HepG2 (cell line): Measurements from ENCODE around the gene EIF1. TPM values are rescaled to one million over a fixed set of nuclear protein-coding genes. Genes with fewer than 3 reads are reported as not detected.

ENCODE experiments used
- E2F2 ChIP-seq: sonication (generic); formaldehyde crosslinking; IDR thresholded peaks from 2 replicates; pipeline ENCODE4 v1.4.0; 2020; ENCODE audit warnings: missing genetic modification reagents, borderline replicate concordance
- ETS1 ChIP-seq: sonication (generic); formaldehyde crosslinking; IDR thresholded peaks from 2 replicates; pipeline ENCODE4 v1.4.0; 2020; ENCODE audit warnings: missing genetic modification reagents
- KLF16 ChIP-seq, 2 experiments: sonication (generic) in 1 of 2; formaldehyde crosslinking in 1 of 2; IDR thresholded peaks; 2 replicates each; pipeline versions ENCODE4 v1.6.1 to v1.8.0; 2016 to 2023; ENCODE audit warnings: missing genetic modification reagents in 2 of 2, missing compliant biosample characterization in 1 of 2
- MED8 ChIP-seq: sonication (generic); formaldehyde crosslinking; IDR thresholded peaks from 2 replicates; pipeline ENCODE4 v1.8.1; 2023; ENCODE audit warnings: mild to moderate bottlenecking, missing genetic modification reagents; ENCODE audit not compliant: insufficient replicate concordance
- POLR2AphosphoS2 ChIP-seq: IDR thresholded peaks from 2 replicates; pipeline ENCODE4 v1.6.1; 2011; ENCODE audit warnings: low read depth, low read length, improper control_type of control experiment
- POLR2AphosphoS5 ChIP-seq: IDR thresholded peaks from 2 replicates; pipeline ENCODE4 v1.6.1; 2012; ENCODE audit warnings: low read depth, low read length
- POLR2G ChIP-seq: fragments of 200-400 bp; formaldehyde crosslinking; IDR thresholded peaks from 2 replicates; pipeline ENCODE4 v1.6.1; 2018; ENCODE audit warnings: mild to moderate bottlenecking, low read depth, low read length, moderate library complexity
- UBTF ChIP-seq: sonication (generic); formaldehyde crosslinking; IDR thresholded peaks from 2 replicates; pipeline ENCODE4 v1.4.0; 2020; ENCODE audit warnings: mild to moderate bottlenecking, missing genetic modification reagents
- ZEB1 ChIP-seq: IDR thresholded peaks from 2 replicates; pipeline ENCODE4 v1.6.1; 2012; ENCODE audit warnings: mild to moderate bottlenecking, low read depth, inconsistent platforms; ENCODE audit not compliant: insufficient replicate concordance
- ZNF235 ChIP-seq: sonication (generic); formaldehyde crosslinking; IDR thresholded peaks from 2 replicates; pipeline ENCODE4 v1.8.1; 2023; ENCODE audit warnings: mild to moderate bottlenecking, missing genetic modification reagents, borderline replicate concordance
- ZNF747 ChIP-seq: sonication (generic); formaldehyde crosslinking; IDR thresholded peaks from 2 replicates; pipeline ENCODE4 v1.8.1; 2023; ENCODE audit warnings: missing genetic modification reagents, mild to moderate bottlenecking, borderline replicate concordance
- ZNF749 ChIP-seq: sonication (generic); formaldehyde crosslinking; IDR thresholded peaks from 2 replicates; pipeline ENCODE4 v1.8.0; 2022; ENCODE audit warnings: mild to moderate bottlenecking, missing genetic modification reagents, moderate library complexity, borderline replicate concordance
- polyA plus RNA-seq, 8 experiments: library from polyadenylated mRNA; depleted of rRNA in 3 of 8; stranded (reverse) in 7 of 8; unstranded in 1 of 8; fragments of >200 nt; fragmentation: Illumina TruSeq in 4 of 8; extraction: Trizol in 4 of 8; gene quantifications; 2 replicates each; pipeline versions ENCODE4 v1.2.1 to v1.2.3, GENCODE V29; 2011 to 2016; ENCODE audit warnings: low read depth in 4 of 8, missing spikeins in 1 of 8, mixed read lengths in 1 of 8; ENCODE audit not compliant: insufficient read depth in 1 of 8
- total RNA-seq, 5 experiments: library from RNA; depleted of rRNA; stranded (reverse); fragments of >200 nt; fragmentation: Illumina TruSeq; extraction: Trizol; gene quantifications; 2 replicates each; pipeline ENCODE4 v1.2.3, GENCODE V29; 2016; ENCODE audit warnings: low read depth in 1 of 5

The EIF1 gene
- total and polyA plus RNA-seq, 2 of the 13 experiments (the other 11 are each of a cell fraction or from before 2014, with no cell fraction given) = 147 to 517 TPM

- no peak for TF ChIP-seq E2F2 (CRISPR knock-in tag)
- TF ChIP-seq KLF16 (CRISPR knock-in tag; IDR thresholded peaks at IDR 0.05) = no peak
- TF ChIP-seq ZNF747 = peak; percentile 40; the same call in 1 of the 2 replicates
- TF ChIP-seq POLR2G = peak; percentile 64
- no peak for TF ChIP-seq ZEB1
- TF ChIP-seq ETS1 (CRISPR knock-in tag) = no peak
- TF ChIP-seq POLR2AphosphoS5 = peak; percentile 24; the same call in 1 of the 2 replicates
- TF ChIP-seq MED8 (CRISPR knock-in tag) = no peak
- TF ChIP-seq POLR2AphosphoS2 = 0 out of 2 replicates have a peak, but pooled peaks have one; percentile 7
- no peak for TF ChIP-seq UBTF
- 0 out of 2 replicates have a peak, but pooled peaks have one; percentile 48 for TF ChIP-seq ZNF749 (CRISPR knock-in tag)
- no peak for TF ChIP-seq ZNF235 (CRISPR knock-in tag)
These were observed 2.5 kb downstream of the EIF1 start (continued) for GRCh38 chr17:41691031-41691777.
